B cell (primary cell): ENCODE results near the gene PRDX2. TPM values are rescaled to one million over a fixed set of nuclear protein-coding genes. Genes with fewer than 3 reads are reported as not detected.

Experiments used
- ATAC-seq: fragments of 200-7000 bp; cut with Tn5 transposase; one replicate; pipeline ENCODE4 v1.10.0; 2021; ENCODE audit warnings: low read depth, mild to moderate bottlenecking, moderate number of reproducible peaks, moderate library complexity
- CTCF ChIA-PET: fragments of 350-600 bp; sonication (Branson Sonifier 250); formaldehyde crosslinking; loops from one replicate; lab custom pipeline; 2021; ENCODE audit warnings: antibody characterized with exemption, inconsistent platforms; lab: Charles Lee
- POLR2A ChIA-PET: fragments of 350-600 bp; sonication (Branson Sonifier 250); formaldehyde crosslinking; loops from one replicate; lab custom pipeline; 2021; ENCODE audit warnings: antibody characterized with exemption; lab: Charles Lee
- DNase-seq: peaks from one replicate; pipeline ENCODE4 v3.0.0; 2013
- H2AFZ ChIP-seq: 2 replicates; pipeline ENCODE4 v1.6.1; 2012; ENCODE audit warnings: mild to moderate bottlenecking, low read depth, low read length; ENCODE audit not compliant: insufficient read depth, poor library complexity, severe bottlenecking
- H3K27ac ChIP-seq, 2 donors: 1 replicate in 1 of 2; 2 replicates in 1 of 2; pipeline ENCODE4 v1.5.1; 2012 to 2013; ENCODE audit warnings: low read length in 2 of 2, mild to moderate bottlenecking in 2 of 2, moderate library complexity in 1 of 2
- H3K27me3 ChIP-seq, 4 experiments: fragments of 200-600 bp in 1 of 4; sonication (generic) in 1 of 4; replicated peaks in 1 of 4; 1 replicate in 2 of 4; 2 replicates in 2 of 4; pipeline versions ENCODE4 v1.6.1 to v1.7.0; 2013 to 2016; ENCODE audit warnings: low read length in 3 of 4, mild to moderate bottlenecking in 2 of 4, mixed read lengths in 1 of 4, moderate library complexity in 1 of 4; ENCODE audit not compliant: insufficient read depth in 4 of 4, control insufficient read depth in 3 of 4; ENCODE audit errors: control extremely low read depth in 1 of 4
- H3K36me3 ChIP-seq, 2 experiments: replicated peaks in 1 of 2; 1 replicate in 1 of 2; 2 replicates in 1 of 2; pipeline versions ENCODE4 v1.6.1 to v1.7.1; 2013; ENCODE audit warnings: low read length in 1 of 2; ENCODE audit not compliant: insufficient read depth in 2 of 2, control insufficient read depth in 1 of 2; ENCODE audit errors: control extremely low read depth in 1 of 2, extremely low read depth in 1 of 2
- H3K4me1 ChIP-seq, 2 donors: fragments of 200-600 bp in 1 of 2; sonication (generic) in 1 of 2; 1 replicate in 1 of 2; 2 replicates in 1 of 2; pipeline versions ENCODE4 v1.5.1 to v1.6.1; 2013 to 2017; ENCODE audit warnings: low read length in 2 of 2; ENCODE audit not compliant: control insufficient read depth in 2 of 2, insufficient read depth in 2 of 2
- H3K4me2 ChIP-seq: replicated peaks from 2 replicates; pipeline ENCODE3; 2012; ENCODE audit warnings: mild to moderate bottlenecking, low read depth, low read length; ENCODE audit not compliant: poor library complexity, severe bottlenecking
- H3K4me3 ChIP-seq, 5 experiments: fragments of 200-600 bp in 1 of 5; sonication (generic) in 1 of 5; 1 replicate in 3 of 5; 2 replicates in 2 of 5; pipeline versions ENCODE4 v1.5.1 to v1.7.0; 2011 to 2016; ENCODE audit warnings: low read length in 4 of 5, mild to moderate bottlenecking in 4 of 5, low read depth in 2 of 5, control low read depth in 1 of 5, moderate library complexity in 1 of 5; ENCODE audit not compliant: insufficient read depth in 1 of 5; ENCODE audit errors: control extremely low read depth in 1 of 5, extremely low read depth in 1 of 5
- H3K79me2 ChIP-seq: fragments of 200-600 bp; sonication (generic); one replicate; pipeline ENCODE4 v1.6.0; 2016; ENCODE audit warnings: low read length; ENCODE audit not compliant: control insufficient read depth, insufficient read depth
- H3K9ac ChIP-seq: fragments of 200-600 bp; sonication (generic); 2 replicates; pipeline ENCODE4 v1.6.1; 2017; ENCODE audit warnings: mild to moderate bottlenecking, low read length, moderate library complexity
- H3K9me3 ChIP-seq, 3 donors: one replicate each; pipeline versions ENCODE4 v1.6.1 to v1.7.1; 2013; ENCODE audit warnings: low read length in 2 of 3; ENCODE audit not compliant: control insufficient read depth in 2 of 3, insufficient read depth in 1 of 3; ENCODE audit errors: control extremely low read depth in 1 of 3
- H4K20me1 ChIP-seq: 2 replicates; pipeline ENCODE4 v1.6.0; 2012; ENCODE audit warnings: mild to moderate bottlenecking, low read length; ENCODE audit not compliant: insufficient read depth, control insufficient read depth, poor library complexity, severe bottlenecking
- H3K27ac Mint-ChIP-seq: one replicate; pipeline ENCODE4 v1.8.0; 2021; ENCODE audit warnings: mixed read lengths
- H3K27me3 Mint-ChIP-seq: one replicate; pipeline ENCODE4 v1.8.0; 2021; ENCODE audit warnings: mixed read lengths
- H3K4me1 Mint-ChIP-seq: one replicate; pipeline ENCODE4 v1.8.0; 2021; ENCODE audit warnings: mixed read lengths
- H3K4me3 Mint-ChIP-seq: one replicate; pipeline ENCODE4 v1.8.0; 2021; ENCODE audit warnings: mixed read lengths
- H3K9me3 Mint-ChIP-seq: one replicate; pipeline ENCODE4 v1.8.0; 2022; ENCODE audit warnings: mixed read lengths; ENCODE audit not compliant: insufficient read depth
- EZH2 ChIP-seq: IDR thresholded peaks from 2 replicates; pipeline ENCODE4 v1.6.1; 2012; ENCODE audit warnings: borderline replicate concordance, low read depth, mild to moderate bottlenecking, moderate library complexity, low read length; ENCODE audit not compliant: insufficient read depth, poor library complexity, severe bottlenecking
- WGBS: methylation state at CpG from one replicate; pipeline ENCODE4 v1.1.5; 2013; ENCODE audit warnings: missing lambda C conversion rate; ENCODE audit not compliant: insufficient coverage; 5-methylcytosine and 5-hydroxymethylcytosine counted together
- intact Hi-C: fragments of 100-400 bp; cut with micrococcal nuclease; formaldehyde crosslinking; loops from one replicate; pipeline ENCODE4 v1.10.0; 2022
- polyA plus RNA-seq: library from polyadenylated mRNA; depleted of rRNA; stranded (reverse); fragments of >200 nt; gene quantifications from 2 replicates; pipeline ENCODE4 v1.2.3, GENCODE V29; 2012
- total RNA-seq, 2 donors: library from RNA; stranded (reverse); fragments of 120-200 nt in 1 of 2; gene quantifications; 1 replicate in 1 of 2; 2 replicates in 1 of 2; pipeline versions ENCODE4 v1.2.3 to v1.2.4, GENCODE V29; 2013 to 2022
- TF ChIP-seq, protein P1 (sequence below): fragments of 200-600 bp; IDR thresholded peaks from one replicate; pipeline ENCODE4 v1.8.0; 2022; ENCODE audit warnings: antibody characterized with exemption, mild to moderate bottlenecking

PRDX2 gene
- total and polyA plus RNA-seq, 2 donors (not counting 1 experiment from before 2014, with no cell fraction given): 45.5 to 66.1 TPM

DNA sequence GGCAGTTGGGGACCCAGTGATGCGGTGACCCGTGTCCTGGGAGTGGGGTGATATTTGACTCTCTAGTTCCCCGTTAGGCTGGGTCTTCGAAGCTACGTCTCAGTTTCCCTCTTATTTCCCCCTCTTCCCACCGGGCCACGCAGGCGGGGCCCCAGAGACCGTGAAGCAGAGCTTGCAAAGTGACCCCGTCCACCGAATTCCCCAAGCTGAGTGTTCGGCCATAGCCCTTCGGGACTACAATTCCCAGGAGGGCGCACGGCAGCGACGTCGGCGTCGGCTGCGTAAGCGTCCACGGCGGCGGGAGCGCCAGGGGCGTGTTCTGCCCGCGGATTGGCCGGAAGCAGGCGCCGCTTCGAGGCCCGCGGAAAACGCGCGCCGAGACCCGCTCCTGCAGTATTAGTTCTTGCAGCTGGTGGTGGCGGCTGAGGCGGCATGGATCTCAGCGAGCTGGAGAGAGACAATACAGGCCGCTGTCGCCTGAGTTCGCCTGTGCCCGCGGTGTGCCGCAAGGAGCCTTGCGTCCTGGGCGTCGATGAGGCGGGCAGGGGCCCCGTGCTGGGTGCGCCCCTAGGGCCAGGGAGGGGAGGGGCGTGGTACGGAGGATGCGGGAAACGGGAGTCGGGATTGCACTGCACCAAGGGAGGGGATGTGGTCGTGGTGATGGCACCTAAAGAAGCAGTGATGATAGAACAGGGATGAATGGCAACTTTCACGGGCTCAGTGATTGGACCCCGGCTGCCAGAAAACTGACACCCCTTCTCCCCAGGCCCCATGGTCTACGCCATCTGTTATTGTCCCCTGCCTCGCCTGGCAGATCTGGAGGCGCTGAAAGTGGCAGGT is 4.9 kb upstream of the PRDX2 start, which contains the start of gene RNASEH2A:
RNASEH2A (plus strand) TSS at position 343 of the 840 bp plus-strand sequence; CDS start at position 433, 90 bp downstream.
- ATAC-seq: peak; percentile 95
- POLR2A ChIA-PET: interaction anchor here (0.5 to 1.7 kb wide), 7 partner anchors 9 to 40 kb away, joined by 3 to 11 read pairs (median 4); partner anchors contain the start of genes JUNB and RTBDN
- H3K9me3 ChIP-seq: peaks cover 0 to 4% (median 0%) of the 10 kb centered on the region in 3 donors
- H4K20me1 ChIP-seq: no peaks in the 10 kb centered on the region
- H3K27ac ChIP-seq: peak within 1 kb of the TSS; percentile 36 to 61
- H3K9ac ChIP-seq: peak within 1 kb of the TSS; percentile 75
- H3K27me3 ChIP-seq: no peaks in the 10 kb centered on the region
- H3K4me2 ChIP-seq: peak within 1 kb of the TSS; percentile 91
- peak within 1 kb of the TSS; percentile 87 for H3K27ac Mint-ChIP-seq
- peak within 1 kb of the TSS; percentile 92 for H2AFZ ChIP-seq
- no peak for TF ChIP-seq EZH2
- TF ChIP-seq, protein P1, sequence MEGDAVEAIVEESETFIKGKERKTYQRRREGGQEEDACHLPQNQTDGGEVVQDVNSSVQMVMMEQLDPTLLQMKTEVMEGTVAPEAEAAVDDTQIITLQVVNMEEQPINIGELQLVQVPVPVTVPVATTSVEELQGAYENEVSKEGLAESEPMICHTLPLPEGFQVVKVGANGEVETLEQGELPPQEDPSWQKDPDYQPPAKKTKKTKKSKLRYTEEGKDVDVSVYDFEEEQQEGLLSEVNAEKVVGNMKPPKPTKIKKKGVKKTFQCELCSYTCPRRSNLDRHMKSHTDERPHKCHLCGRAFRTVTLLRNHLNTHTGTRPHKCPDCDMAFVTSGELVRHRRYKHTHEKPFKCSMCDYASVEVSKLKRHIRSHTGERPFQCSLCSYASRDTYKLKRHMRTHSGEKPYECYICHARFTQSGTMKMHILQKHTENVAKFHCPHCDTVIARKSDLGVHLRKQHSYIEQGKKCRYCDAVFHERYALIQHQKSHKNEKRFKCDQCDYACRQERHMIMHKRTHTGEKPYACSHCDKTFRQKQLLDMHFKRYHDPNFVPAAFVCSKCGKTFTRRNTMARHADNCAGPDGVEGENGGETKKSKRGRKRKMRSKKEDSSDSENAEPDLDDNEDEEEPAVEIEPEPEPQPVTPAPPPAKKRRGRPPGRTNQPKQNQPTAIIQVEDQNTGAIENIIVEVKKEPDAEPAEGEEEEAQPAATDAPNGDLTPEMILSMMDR: no peak
- H3K79me2 ChIP-seq: peaks cover 10% of the 10 kb centered on the region
- under 1% methylated on average over 55 of the region's 66 CpGs for WGBS
- intact Hi-C loops: loop anchor here (1.0 to 5.0 kb wide), 4 partner anchors 10 to 84 kb away; partner anchors contain the start of genes GET3, MAST1 and TNPO2
- H3K9me3 Mint-ChIP-seq: no peaks in the 10 kb centered on the region
- peak; percentile 93 for DNase-seq
- peak within 1 kb of the TSS; percentile 51 to 82 (median 73) for H3K4me3 ChIP-seq
- peaks cover 0 to 2% of the 10 kb centered on the region in 2 experiments for H3K36me3 ChIP-seq
- CTCF ChIA-PET: interaction anchor here (0.7 to 17.9 kb wide), 7 partner anchors 10 to 84 kb away, joined by 3 to 1147 read pairs (median 6); partner anchors contain the start of genes HOOK2 and JUNB
- H3K4me1 Mint-ChIP-seq: peaks cover 25% of the 10 kb centered on the region
- peaks cover 14 to 23% of the 10 kb centered on the region in 2 donors for H3K4me1 ChIP-seq
- peaks cover 3% of the 10 kb centered on the region for H3K27me3 Mint-ChIP-seq
- H3K4me3 Mint-ChIP-seq: peak within 1 kb of the TSS; percentile 96
